Activated naive CD8-positive, alpha-beta T cell (primary cell): Measurements from ENCODE around the gene ARMH2.
A peak's percentile ranks its signal among the peaks of the same experiment; 100 is the strongest.

Experiments
- H3K27ac Mint-ChIP-seq: one replicate; pipeline ENCODE4 v1.8.0; 2021; ENCODE audit warnings: mixed read lengths
- H3K27me3 Mint-ChIP-seq: one replicate; pipeline ENCODE4 v1.8.0; 2021; ENCODE audit warnings: mixed read lengths
- H3K36me3 Mint-ChIP-seq: one replicate; pipeline ENCODE4 v1.8.0; 2021; ENCODE audit warnings: mixed read lengths
- H3K4me1 Mint-ChIP-seq: one replicate; pipeline ENCODE4 v1.8.0; 2021; ENCODE audit warnings: low read depth, mixed read lengths
- H3K4me3 Mint-ChIP-seq: one replicate; pipeline ENCODE4 v1.8.0; 2021; ENCODE audit warnings: mild to moderate bottlenecking, mixed read lengths
- H3K9me3 Mint-ChIP-seq: one replicate; pipeline ENCODE4 v1.8.0; 2021; ENCODE audit warnings: low read depth, mixed read lengths

The ARMH2 gene

DNA sequence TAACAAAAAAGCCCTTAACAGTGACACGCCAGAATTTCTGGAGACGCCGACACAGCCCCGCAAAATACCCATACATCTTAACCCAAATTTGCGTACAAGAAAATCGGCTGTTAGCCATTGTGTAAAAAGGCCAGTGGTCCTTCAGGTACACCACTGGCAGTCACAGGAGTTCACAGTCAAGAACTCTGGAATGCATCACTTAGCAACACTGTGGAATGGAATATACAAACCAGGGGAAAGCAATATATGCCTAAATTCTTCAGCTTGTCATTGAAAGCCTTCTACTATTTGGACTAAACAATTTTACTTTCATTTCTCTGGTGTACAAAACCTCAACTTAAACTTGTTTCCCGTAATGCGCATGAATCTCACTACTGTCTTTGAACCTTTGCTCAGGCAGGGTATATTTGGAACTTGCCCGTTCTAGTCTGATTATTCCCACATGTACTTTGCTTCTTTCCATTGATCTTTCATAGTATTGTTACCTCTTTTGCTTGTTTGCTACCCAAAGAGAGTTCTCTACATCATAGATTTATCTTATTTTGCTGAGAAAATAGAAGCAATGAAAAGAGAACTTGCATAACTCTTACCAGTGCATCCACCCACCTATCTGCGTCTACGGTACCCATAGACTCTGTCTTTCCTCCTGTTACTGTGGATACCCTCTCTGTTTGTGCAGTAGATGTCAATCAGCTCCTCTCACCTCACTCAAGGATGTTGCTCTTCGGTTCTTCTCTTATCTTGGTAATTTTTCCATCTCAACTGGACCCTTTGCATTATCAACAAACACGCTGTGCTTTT is at the start of gene ARMH2:
ARMH2 (minus strand) TSS at position 178 of the 801 bp plus-strand sequence; CDS start at position 118, 60 bp downstream.
- Mint-ChIP-seq H3K9me3 (no peaks in the 10 kb centered on the region), H3K27me3 (no peaks in the 10 kb centered on the region), H3K36me3 (peaks cover 10% of the 10 kb centered on the region), H3K4me3 (no peak within 1 kb of the TSS), H3K4me1 (peaks cover 22% of the 10 kb centered on the region), H3K27ac (peak within 1 kb of the TSS; percentile 54)

DNA sequence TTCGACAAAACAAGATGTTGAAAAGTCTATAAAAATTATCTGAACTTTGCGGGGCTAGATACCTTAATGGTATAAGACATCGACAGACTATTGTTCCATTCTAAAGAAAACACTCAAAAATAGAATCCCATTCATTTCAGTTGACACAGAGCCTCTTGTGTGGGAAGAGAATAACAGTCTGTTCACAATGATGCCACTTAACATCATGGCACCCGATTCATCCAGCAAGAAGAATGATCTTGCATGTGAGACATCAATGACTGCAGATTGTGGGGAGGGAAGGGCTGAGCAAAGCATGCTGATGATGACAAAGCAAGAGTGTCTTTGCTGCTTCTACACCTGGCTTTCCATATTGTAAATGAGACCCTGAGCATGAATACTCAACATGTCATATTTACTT is 49.7 kb upstream of the ARMH2 start:
- H3K4me1 Mint-ChIP-seq, result peaks cover 49% of the 10 kb centered on the region
- H3K27ac Mint-ChIP-seq, result peak overlapping the region; percentile 92
- H3K9me3 Mint-ChIP-seq, result no peaks in the 10 kb centered on the region
- no peaks in the 10 kb centered on the region for H3K27me3 Mint-ChIP-seq
- peaks cover 10% of the 10 kb centered on the region for H3K36me3 Mint-ChIP-seq
- H3K4me3 Mint-ChIP-seq, result no peak overlapping the region

DNA sequence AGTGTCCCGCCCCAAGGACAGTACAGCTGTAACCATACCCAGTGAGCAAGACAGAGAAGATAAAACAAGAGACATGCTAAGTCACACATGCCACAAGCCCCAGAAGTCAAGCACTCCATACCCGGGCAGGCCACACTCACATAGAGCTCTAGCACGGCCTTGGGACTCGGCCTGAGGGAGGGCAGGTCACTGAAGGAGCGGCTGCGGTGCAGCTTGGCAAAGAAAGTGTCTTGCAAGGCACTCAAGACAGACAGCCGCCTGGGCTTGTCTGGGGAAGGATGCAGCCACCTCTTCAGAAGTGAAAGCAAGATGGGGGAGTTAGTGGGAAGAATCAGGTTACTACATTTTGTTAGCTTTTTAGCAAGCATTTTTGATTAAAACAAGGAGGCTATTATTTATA is 48.7 kb upstream of the ARMH2 start:
- H3K9me3 Mint-ChIP-seq, result no peaks in the 10 kb centered on the region
- no peaks in the 10 kb centered on the region for H3K27me3 Mint-ChIP-seq
- peaks cover 10% of the 10 kb centered on the region for H3K36me3 Mint-ChIP-seq
- peaks cover 60% of the 10 kb centered on the region for H3K4me1 Mint-ChIP-seq
- H3K27ac Mint-ChIP-seq, result peak overlapping the region; percentile 92
- H3K4me3 Mint-ChIP-seq, result no peak overlapping the region

DNA sequence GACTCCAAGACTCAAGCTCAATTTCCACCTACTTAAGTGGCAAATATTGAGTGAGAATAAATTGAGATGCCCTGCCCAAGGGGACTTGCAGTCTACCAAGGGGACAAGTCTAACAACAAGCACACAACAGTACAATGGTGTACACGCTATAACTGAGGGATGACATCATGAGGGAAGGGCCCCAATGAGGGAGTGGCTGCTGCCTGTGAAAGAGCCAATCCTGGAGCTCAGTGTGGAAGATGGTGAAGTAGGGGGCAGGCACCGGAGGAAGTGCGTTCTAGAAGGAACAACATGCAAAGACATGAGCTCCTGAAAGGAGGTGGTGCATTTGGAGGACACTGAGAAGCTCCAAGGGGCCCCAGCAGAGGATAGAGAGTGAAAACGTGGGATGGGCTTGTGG is 46.9 kb upstream of the ARMH2 start:
- peaks cover 71% of the 10 kb centered on the region for H3K4me1 Mint-ChIP-seq
- no peak overlapping the region for H3K4me3 Mint-ChIP-seq
- no peaks in the 10 kb centered on the region for H3K9me3 Mint-ChIP-seq
- peak overlapping the region; percentile 92 for H3K27ac Mint-ChIP-seq
- H3K27me3 Mint-ChIP-seq, result no peaks in the 10 kb centered on the region
- peaks cover 11% of the 10 kb centered on the region for H3K36me3 Mint-ChIP-seq

DNA sequence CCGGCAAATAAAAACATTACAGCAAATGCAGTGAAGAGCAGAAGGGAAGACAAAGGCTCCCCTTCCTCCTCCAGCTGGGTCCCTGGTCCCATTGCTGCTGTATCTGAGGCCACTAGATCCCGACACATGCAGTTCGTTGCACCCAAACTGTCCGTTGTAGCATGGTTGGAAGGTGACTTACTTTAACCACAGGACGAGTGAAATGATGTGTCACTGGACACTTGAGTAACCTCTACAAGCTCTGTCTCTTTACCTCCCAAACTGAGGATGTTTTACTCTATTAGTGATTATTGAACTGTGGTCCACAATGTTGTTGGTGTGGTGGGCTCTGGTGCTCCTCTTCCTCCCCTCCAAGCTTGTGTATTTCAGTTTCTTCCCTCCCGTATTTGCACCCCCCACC is 46.2 kb upstream of the ARMH2 start:
- peaks cover 11% of the 10 kb centered on the region for H3K36me3 Mint-ChIP-seq
- peak overlapping the region; percentile 92 for H3K27ac Mint-ChIP-seq
- H3K27me3 Mint-ChIP-seq, result no peaks in the 10 kb centered on the region
- no peak overlapping the region for H3K4me3 Mint-ChIP-seq
- peaks cover 74% of the 10 kb centered on the region for H3K4me1 Mint-ChIP-seq
- no peaks in the 10 kb centered on the region for H3K9me3 Mint-ChIP-seq

DNA sequence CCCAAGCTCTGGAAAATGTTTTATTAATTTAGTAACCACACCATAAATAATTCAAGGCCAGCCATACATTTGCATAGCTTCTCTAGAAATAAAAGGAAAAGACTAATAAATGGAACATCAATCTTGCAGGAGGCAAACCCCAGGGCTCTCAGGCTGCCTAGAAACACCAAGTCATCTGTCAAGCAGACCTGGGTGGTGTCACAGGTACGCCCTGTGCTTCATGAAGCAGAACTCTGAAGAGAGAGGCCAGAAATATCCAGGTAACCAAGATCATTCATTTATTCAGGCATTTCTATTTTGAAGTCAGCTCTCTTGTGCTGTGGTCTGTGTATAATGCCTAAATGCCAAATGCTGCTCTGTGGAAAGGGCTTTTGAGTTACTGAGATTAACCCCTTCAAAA is 45.3 kb upstream of the ARMH2 start:
- no peaks in the 10 kb centered on the region for H3K27me3 Mint-ChIP-seq
- H3K4me3 Mint-ChIP-seq, result no peak overlapping the region
- no peaks in the 10 kb centered on the region for H3K9me3 Mint-ChIP-seq
- peak overlapping the region; percentile 92 for H3K27ac Mint-ChIP-seq
- peaks cover 75% of the 10 kb centered on the region for H3K4me1 Mint-ChIP-seq
- peaks cover 9% of the 10 kb centered on the region for H3K36me3 Mint-ChIP-seq

DNA sequence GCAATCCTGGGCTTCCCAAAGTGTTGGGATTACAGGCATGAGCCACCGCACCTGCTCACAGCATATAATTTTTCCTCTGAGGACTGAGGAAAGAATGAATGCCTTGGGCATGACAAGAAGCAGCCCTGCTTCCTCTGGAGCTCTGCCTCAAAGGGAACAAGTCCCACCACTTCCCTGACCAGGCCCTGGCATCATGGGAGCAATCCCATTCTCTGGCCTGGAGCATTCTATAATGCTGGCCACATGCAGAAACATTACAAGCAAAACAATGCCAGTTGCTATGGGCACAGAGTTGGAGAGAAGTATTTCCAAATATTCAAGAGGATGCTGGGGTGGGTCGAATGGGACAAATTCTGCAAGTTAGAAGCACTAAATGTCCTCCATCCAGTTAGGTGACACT is 41.5 kb upstream of the ARMH2 start:
- Mint-ChIP-seq H3K27me3 (no peaks in the 10 kb centered on the region), H3K36me3 (peaks cover 15% of the 10 kb centered on the region), H3K4me3 (peak overlapping the region; percentile 51), H3K9me3 (no peaks in the 10 kb centered on the region), H3K4me1 (peaks cover 82% of the 10 kb centered on the region), H3K27ac (peak overlapping the region; percentile 88)

DNA sequence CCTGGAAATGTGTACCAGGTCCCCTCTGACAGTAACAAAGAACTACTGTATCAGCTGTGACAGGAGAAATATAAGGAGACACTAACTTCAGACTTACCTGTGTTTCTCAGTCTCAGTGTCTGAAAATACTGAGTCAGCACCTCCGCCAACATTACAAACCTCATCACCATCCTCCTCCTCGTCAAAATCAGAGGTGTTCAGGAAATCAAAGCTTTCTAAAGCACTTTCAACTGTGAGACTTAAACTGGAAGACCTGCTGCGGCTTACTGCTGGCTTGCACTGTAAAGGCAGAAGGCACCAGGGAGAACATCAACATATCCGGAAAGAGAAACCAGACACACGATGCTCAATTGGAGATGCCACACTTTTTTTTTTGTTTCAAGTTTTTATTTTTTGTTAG is 40.3 kb upstream of the ARMH2 start:
- peaks cover 22% of the 10 kb centered on the region for H3K36me3 Mint-ChIP-seq
- no peaks in the 10 kb centered on the region for H3K9me3 Mint-ChIP-seq
- no peaks in the 10 kb centered on the region for H3K27me3 Mint-ChIP-seq
- peaks cover 85% of the 10 kb centered on the region for H3K4me1 Mint-ChIP-seq
- H3K4me3 Mint-ChIP-seq, result peak overlapping the region; percentile 36
- H3K27ac Mint-ChIP-seq, result peak overlapping the region; percentile 87

DNA sequence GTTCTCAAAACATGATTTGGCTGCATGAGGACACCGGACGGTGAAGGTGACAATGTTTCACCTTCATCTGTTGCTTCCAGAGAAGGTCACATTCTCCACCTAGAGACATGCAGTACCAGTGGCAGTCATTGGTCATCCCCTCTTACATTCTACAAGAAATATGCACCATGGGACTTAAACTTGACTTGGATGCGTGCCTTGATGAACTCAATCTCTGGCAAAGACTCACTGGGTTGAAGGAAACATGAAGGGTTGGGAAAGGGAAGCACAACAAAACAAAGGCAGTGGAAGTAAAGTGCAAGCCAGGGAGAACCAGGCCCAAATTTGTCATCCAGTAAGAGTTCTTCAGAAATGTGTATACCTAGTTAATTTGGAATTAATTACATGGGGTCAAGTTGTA is 39.4 kb upstream of the ARMH2 start:
- H3K27me3 Mint-ChIP-seq, result no peaks in the 10 kb centered on the region
- H3K9me3 Mint-ChIP-seq, result no peaks in the 10 kb centered on the region
- peaks cover 83% of the 10 kb centered on the region for H3K4me1 Mint-ChIP-seq
- peak overlapping the region; percentile 78 for H3K27ac Mint-ChIP-seq
- H3K36me3 Mint-ChIP-seq, result peaks cover 28% of the 10 kb centered on the region
- peak overlapping the region; percentile 9 for H3K4me3 Mint-ChIP-seq

DNA sequence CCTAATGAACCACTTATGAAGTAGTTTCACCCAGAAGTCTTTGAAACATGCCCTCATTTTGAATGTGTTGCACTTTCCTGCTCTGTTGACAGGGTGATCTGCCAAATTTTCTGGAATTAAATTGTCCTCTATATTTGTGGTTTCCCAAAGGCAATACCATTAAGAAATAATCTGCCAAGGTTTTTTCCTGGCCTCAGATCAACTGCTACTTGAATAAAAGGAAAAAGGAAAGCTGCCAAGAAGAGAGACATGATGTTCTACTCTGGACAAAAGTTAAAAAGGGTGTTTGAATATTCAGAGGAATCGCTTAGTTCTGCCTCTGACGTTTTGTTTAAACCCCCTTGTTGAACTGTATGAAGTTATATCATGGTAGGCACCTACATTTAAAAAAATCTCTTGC is 37.4 kb upstream of the ARMH2 start:
- Mint-ChIP-seq H3K4me1 (peaks cover 77% of the 10 kb centered on the region), H3K27ac (peak overlapping the region; percentile 83), H3K4me3 (no peak overlapping the region), H3K9me3 (no peaks in the 10 kb centered on the region), H3K36me3 (peaks cover 30% of the 10 kb centered on the region), H3K27me3 (no peaks in the 10 kb centered on the region)

DNA sequence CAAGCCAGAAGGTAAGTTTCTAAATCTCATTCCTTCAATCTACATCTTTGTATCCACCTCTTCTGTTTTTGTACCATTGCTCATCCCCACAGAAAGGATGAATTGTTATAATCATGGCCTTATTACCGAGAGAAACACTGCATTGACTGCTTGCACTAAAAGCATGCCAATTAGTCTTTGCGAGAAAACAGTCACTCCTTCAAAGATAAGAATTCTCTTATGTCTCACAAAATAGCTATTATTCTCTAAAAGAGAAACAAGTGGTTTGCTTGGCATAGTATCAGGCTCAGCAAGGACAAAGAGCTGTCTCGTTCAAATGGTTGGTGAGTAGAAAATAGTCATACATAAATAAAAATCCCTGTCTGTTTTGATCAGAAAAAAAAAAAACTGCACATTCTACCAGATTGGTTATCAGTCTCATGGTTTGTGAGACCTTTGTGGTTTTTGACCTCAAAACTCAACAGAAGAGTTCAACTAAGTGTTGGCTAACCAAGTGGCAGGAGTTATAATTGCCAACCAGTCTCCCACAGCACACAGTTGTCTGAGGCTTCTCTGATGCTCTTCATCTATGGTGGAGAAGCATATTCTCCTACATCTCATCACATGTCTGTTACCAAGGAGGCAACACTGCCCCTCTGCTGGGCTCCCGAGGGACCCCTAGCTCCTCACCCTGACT is 35.1 kb upstream of the ARMH2 start:
- Mint-ChIP-seq H3K27ac (peak overlapping the region; percentile 75), H3K9me3 (no peaks in the 10 kb centered on the region), H3K4me1 (peaks cover 57% of the 10 kb centered on the region), H3K4me3 (no peak overlapping the region), H3K36me3 (peaks cover 27% of the 10 kb centered on the region), H3K27me3 (no peaks in the 10 kb centered on the region)

DNA sequence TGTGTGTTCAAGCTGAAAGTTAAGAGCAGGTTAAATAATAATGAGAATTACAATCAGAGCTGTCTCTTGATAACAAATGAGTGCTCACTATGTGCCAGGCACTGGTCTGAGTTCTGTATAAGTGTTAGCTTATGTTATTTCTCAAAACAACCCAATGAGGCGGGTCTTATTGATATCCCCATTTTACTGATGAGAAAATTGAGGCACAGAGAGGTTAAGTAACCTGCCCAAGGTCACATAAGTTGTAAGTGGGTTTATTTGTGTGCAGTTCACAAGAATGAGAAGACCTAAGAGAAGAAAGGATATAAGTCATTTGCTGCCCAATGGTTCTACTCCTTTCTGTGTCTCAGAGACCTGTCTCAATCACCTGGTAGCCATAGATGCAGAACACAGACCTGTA is 34.1 kb upstream of the ARMH2 start:
- no peaks in the 10 kb centered on the region for H3K9me3 Mint-ChIP-seq
- H3K27me3 Mint-ChIP-seq, result no peaks in the 10 kb centered on the region
- H3K4me3 Mint-ChIP-seq, result no peak overlapping the region
- H3K4me1 Mint-ChIP-seq, result peaks cover 54% of the 10 kb centered on the region
- peaks cover 23% of the 10 kb centered on the region for H3K36me3 Mint-ChIP-seq
- H3K27ac Mint-ChIP-seq, result peak overlapping the region; percentile 87

DNA sequence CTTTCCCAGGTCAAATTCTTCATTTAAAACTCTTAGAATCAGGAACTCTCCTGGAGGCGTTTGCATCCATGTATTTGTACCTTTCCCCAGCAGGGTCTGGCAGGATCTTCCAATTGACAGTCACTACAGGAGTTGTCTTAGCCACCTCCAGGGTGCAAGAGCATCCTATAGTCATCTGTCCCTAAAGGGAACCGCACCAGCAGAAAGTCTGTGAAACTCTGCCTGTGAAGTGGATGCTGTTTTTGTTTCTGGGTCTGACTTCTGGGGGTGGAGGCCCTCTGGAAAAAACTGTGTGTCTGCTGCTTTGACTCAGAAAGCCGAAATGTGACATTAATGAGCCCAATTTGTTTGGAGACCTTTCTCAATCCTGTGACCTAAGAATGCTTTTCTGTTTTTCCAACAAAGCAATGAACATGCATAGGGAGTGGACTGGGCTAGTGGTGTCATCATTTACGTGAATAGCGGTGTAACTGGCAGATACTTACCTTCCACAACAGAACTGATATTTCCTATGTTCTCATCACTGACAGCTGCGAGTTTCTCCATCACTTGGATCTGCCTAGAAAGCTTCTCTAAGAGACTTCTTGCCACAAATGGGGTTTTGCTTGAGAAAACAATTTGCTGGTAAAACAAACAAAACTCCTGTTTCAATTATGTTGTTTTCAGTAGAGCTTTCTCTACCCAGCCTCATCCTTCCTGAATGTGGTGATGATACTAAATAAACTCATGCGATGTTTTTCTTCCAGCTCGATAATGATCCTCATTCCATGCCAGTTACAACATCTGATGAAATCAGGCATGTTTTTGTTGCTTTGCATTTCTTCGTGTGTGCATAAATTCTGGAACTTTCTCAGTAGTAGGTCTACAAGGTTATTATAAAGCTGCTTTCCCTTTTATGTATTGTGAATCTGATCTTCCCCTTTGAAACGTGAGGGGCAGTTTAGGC is 33.3 kb upstream of the ARMH2 start:
- Mint-ChIP-seq H3K36me3 (peaks cover 23% of the 10 kb centered on the region), H3K27ac (peak overlapping the region; percentile 87), H3K4me3 (no peak overlapping the region), H3K27me3 (no peaks in the 10 kb centered on the region), H3K9me3 (no peaks in the 10 kb centered on the region), H3K4me1 (peaks cover 56% of the 10 kb centered on the region)

DNA sequence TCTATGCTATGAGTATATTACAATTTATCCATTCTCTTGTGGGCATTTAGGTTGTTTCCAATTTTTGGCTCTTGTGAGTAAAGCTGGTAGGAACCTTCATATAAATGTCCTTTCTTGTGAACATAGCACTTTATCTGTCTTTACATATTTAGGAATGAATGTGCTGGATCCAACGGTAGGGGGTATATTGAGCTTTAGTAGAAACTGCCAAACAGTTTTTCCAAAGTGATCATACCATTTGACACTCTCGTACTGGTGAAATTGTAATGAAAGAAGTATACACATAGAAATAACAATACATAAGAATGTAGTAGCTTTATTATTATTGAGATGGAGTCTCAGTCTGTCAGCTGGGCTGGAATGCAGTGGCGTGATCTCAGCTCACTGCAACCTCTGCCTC is 30.9 kb upstream of the ARMH2 start:
- Mint-ChIP-seq H3K27me3 (no peaks in the 10 kb centered on the region), H3K36me3 (peaks cover 15% of the 10 kb centered on the region), H3K27ac (peak overlapping the region; percentile 85), H3K4me3 (no peak overlapping the region), H3K4me1 (peaks cover 45% of the 10 kb centered on the region), H3K9me3 (no peaks in the 10 kb centered on the region)

DNA sequence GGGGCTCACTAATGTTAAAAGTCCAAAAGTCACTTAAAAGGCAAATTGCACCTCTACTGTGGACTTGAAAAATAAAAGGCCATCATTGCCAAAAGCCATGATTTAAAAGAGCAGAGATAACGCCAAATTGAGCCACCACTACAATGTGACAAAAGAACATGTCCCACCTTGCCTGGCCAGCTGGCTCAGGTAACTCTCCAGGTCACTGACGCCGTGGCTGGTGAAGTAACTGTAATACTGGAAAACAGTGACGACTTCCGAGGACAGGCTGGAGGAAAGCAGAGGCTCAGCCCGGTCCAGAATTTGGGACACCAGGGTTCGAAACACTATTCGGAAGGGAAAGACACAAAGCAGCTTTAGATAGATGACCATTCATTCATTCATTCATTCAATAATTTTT is 29.3 kb upstream of the ARMH2 start:
- H3K36me3 Mint-ChIP-seq, result peaks cover 6% of the 10 kb centered on the region
- H3K4me1 Mint-ChIP-seq, result peaks cover 34% of the 10 kb centered on the region
- H3K9me3 Mint-ChIP-seq, result no peaks in the 10 kb centered on the region
- no peak overlapping the region for H3K4me3 Mint-ChIP-seq
- peak overlapping the region; percentile 64 for H3K27ac Mint-ChIP-seq
- no peaks in the 10 kb centered on the region for H3K27me3 Mint-ChIP-seq
